Measurements from ENCODE around the gene BBS9.

Gene BBS9

GRCh38 chr7:33612442-33612841 is 483.1 kb downstream of the BBS9 start:
- no peak for DNase-seq (ENCODE audit: low read depth)

- DNase-seq (ENCODE audit: low read depth), result no peak
Measured at GRCh38 chr7:33614357-33615117, 485.2 kb downstream of the BBS9 start.

GRCh38 chr7:33616752-33617151 is 487.4 kb downstream of the BBS9 start:
- no peak for DNase-seq (ENCODE audit: low read depth)

GRCh38 chr7:33619264-33619663 is 489.9 kb downstream of the BBS9 start:
- no peak for DNase-seq (ENCODE audit: low read depth)

GRCh38 chr7:33623267-33623666 is 493.9 kb downstream of the BBS9 start:
- DNase-seq (ENCODE audit: low read depth), result no peak

- no peak for DNase-seq (ENCODE audit: low read depth)
Measured at GRCh38 chr7:33624215-33624614, 494.9 kb downstream of the BBS9 start.

GRCh38 chr7:33626869-33627268 is 497.5 kb downstream of the BBS9 start:
- DNase-seq (ENCODE audit: low read depth), result no peak

- no peak for DNase-seq (ENCODE audit: low read depth)
Measured at GRCh38 chr7:33627741-33628140, 498.4 kb downstream of the BBS9 start.

GRCh38 chr7:33628894-33629293 is 499.5 kb downstream of the BBS9 start:
- no peak for DNase-seq (ENCODE audit: low read depth)

- DNase-seq (ENCODE audit: low read depth), result no peak
Measured at GRCh38 chr7:33630359-33630758, 501.0 kb downstream of the BBS9 start.

GRCh38 chr7:33632322-33632721 is 503.0 kb downstream of the BBS9 start:
- no peak for DNase-seq (ENCODE audit: low read depth)

- DNase-seq (ENCODE audit: low read depth), result no peak
Measured at GRCh38 chr7:33632840-33633525, 503.6 kb downstream of the BBS9 start.

- no peak for DNase-seq (ENCODE audit: low read depth)
Measured at GRCh38 chr7:33634606-33635005, 505.2 kb downstream of the BBS9 start.

- DNase-seq (ENCODE audit: low read depth), result no peak
Measured at GRCh38 chr7:33636359-33636758, 507.0 kb downstream of the BBS9 start.

- DNase-seq (ENCODE audit: low read depth), result no peak
Measured at GRCh38 chr7:33639552-33640197, 510.3 kb downstream of the BBS9 start.

- DNase-seq (ENCODE audit: low read depth), result no peak
Measured at GRCh38 chr7:33640741-33641140, 511.4 kb downstream of the BBS9 start.

- no peak for DNase-seq (ENCODE audit: low read depth)
Measured at GRCh38 chr7:33642312-33642711, 512.9 kb downstream of the BBS9 start.

- DNase-seq (ENCODE audit: low read depth), result no peak
Measured at GRCh38 chr7:33643530-33643929, 514.2 kb downstream of the BBS9 start.

GRCh38 chr7:33644489-33644888 is 515.1 kb downstream of the BBS9 start:
- no peak for DNase-seq (ENCODE audit: low read depth)

GRCh38 chr7:33645104-33645503 is 515.7 kb downstream of the BBS9 start:
- no peak for DNase-seq (ENCODE audit: low read depth)

GRCh38 chr7:33646166-33646565 is 516.8 kb downstream of the BBS9 start:
- DNase-seq (ENCODE audit: low read depth), result no peak

GRCh38 chr7:33646891-33647391 is 517.6 kb downstream of the BBS9 start:
- no peak for DNase-seq (ENCODE audit: low read depth)

Data from activated T-helper 1 cell treated with Interleukin-2 at 50 U/mL for 16 hours (primary cell).